Sigmoid colon (tissue), 7 donors: ENCODE results near the gene NGRN. TPM values are rescaled to one million over a fixed set of nuclear protein-coding genes. Genes with fewer than 3 reads are reported as not detected.
"Not testable (repeated sequence)": the region's sequence is repeated elsewhere in the genome, so short reads cannot be mapped to it uniquely, and the experiment has no call there.

Experiments
- DNase-seq: peaks from one replicate; pipeline ENCODE4 v3.0.0-alpha.2; 2019
- H3K27ac ChIP-seq, 4 donors: fragments of 200-600 bp; sonication (generic); one replicate each; pipeline ENCODE4 v1.5.1; 2016 to 2019; ENCODE audit warnings: mild to moderate bottlenecking in 1 of 4
- H3K27me3 ChIP-seq, 3 donors: fragments of 200-600 bp; sonication (generic); one replicate each; pipeline ENCODE4 v1.5.1; 2019; ENCODE audit warnings: mild to moderate bottlenecking in 1 of 3
- H3K36me3 ChIP-seq, 4 donors: fragments of 200-600 bp; sonication (generic); one replicate each; pipeline ENCODE4 v1.5.1; 2016 to 2019
- H3K4me1 ChIP-seq, 4 donors: fragments of 200-600 bp; sonication (generic); one replicate each; pipeline ENCODE4 v1.5.1; 2017 to 2019
- H3K4me3 ChIP-seq, 4 donors: fragments of 200-600 bp; sonication (generic); one replicate each; pipeline ENCODE4 v1.5.1; 2017 to 2019; ENCODE audit warnings: mild to moderate bottlenecking in 2 of 4, moderate library complexity in 1 of 4
- H3K9me3 ChIP-seq, 4 donors: fragments of 200-600 bp in 3 of 4; sonication (generic) in 3 of 4; one replicate each; pipeline versions ENCODE4 v1.5.1 to v1.6.1; 2013 to 2019
- EP300 ChIP-seq, 4 donors: sonication (generic); formaldehyde crosslinking; IDR thresholded peaks; one replicate each; pipeline ENCODE4 v1.6.1; 2017; ENCODE audit warnings: antibody characterized with exemption in 4 of 4
- POLR2A ChIP-seq, 2 donors: fragments of 450-650 bp; IDR thresholded peaks; one replicate each; pipeline ENCODE4 v1.6.1; 2016; ENCODE audit warnings: antibody characterized with exemption in 2 of 2, mild to moderate bottlenecking in 2 of 2, moderate library complexity in 2 of 2
- POLR2AphosphoS5 ChIP-seq, 4 donors: sonication (generic); formaldehyde crosslinking; IDR thresholded peaks; one replicate each; pipeline ENCODE4 v1.6.1; 2017; ENCODE audit warnings: antibody characterized with exemption in 4 of 4
- WGBS, 2 donors: extraction: QIAGEN DNeasy Blood & Tissue Kit; methylation state at CpG; one replicate each; pipeline ENCODE4 v1.1.7; 2013; 5-methylcytosine and 5-hydroxymethylcytosine counted together
- intact Hi-C: fragments of 100-400 bp; cut with DNase I; formaldehyde crosslinking; loops from one replicate; pipeline ENCODE4 v1.15.1; 2023
- polyA plus RNA-seq, 3 donors: library from polyadenylated mRNA; stranded (reverse); fragments of 200-250 nt; gene quantifications; one replicate each; pipeline ENCODE4 v1.2.3, GENCODE V29; 2013
- total RNA-seq, 4 donors: library from RNA; depleted of rRNA; stranded (reverse); fragments of >200 nt; gene quantifications; one replicate each; pipeline ENCODE4 v1.1.0, GENCODE V29; 2016
- TF ChIP-seq, protein P1 (sequence below), 4 experiments: fragments of 450-650 bp in 3 of 4; fragments of 200-600 bp in 1 of 4; IDR thresholded peaks; one replicate each; pipeline ENCODE4 v1.5.1; 2016 to 2019; ENCODE audit warnings: antibody characterized with exemption in 4 of 4, mild to moderate bottlenecking in 3 of 4, moderate library complexity in 2 of 4
- donor health status: healthy with polysubstance abuse.
- donor health status: Bipolar disorder and iron deficiency.
- donor health status: healthy.

The NGRN gene
- total and polyA plus RNA-seq, 7 donors: 43.2 to 139 (median 81.2) TPM

DNA sequence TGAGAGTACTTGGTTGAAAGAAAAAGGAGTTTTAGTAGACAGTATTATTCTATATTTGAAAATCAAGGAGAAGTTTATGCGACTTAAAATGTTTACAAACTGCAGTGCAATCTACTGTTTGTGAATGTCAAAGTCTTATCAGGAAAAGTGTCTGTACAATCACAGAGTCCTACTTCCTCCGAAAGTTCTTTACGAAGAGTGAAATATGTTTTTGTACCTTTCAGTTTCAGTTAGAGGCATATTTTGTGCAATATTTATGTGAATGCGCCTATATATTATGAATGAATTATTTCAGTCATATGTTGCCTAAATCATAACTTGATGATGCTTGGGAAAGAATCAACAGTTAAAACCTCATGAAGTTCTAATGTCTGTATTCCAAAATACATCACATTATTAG is 31.5 kb downstream of the NGRN start:
- Histone ChIP-seq H3K27ac (no peak overlapping the region), H3K27me3 (no peaks in the 10 kb centered on the region), H3K4me1 (peaks cover 0 to 15% (median 11%) of the 10 kb centered on the region in 4 donors), H3K4me3 (no peak overlapping the region), H3K36me3 (no peaks in the 10 kb centered on the region), H3K9me3 (no peaks in the 10 kb centered on the region)
- no peak for DNase-seq
- 75 to 80% methylated on average over 4 of the region's 4 CpGs for WGBS, 2 donors
- TF ChIP-seq, protein P1, sequence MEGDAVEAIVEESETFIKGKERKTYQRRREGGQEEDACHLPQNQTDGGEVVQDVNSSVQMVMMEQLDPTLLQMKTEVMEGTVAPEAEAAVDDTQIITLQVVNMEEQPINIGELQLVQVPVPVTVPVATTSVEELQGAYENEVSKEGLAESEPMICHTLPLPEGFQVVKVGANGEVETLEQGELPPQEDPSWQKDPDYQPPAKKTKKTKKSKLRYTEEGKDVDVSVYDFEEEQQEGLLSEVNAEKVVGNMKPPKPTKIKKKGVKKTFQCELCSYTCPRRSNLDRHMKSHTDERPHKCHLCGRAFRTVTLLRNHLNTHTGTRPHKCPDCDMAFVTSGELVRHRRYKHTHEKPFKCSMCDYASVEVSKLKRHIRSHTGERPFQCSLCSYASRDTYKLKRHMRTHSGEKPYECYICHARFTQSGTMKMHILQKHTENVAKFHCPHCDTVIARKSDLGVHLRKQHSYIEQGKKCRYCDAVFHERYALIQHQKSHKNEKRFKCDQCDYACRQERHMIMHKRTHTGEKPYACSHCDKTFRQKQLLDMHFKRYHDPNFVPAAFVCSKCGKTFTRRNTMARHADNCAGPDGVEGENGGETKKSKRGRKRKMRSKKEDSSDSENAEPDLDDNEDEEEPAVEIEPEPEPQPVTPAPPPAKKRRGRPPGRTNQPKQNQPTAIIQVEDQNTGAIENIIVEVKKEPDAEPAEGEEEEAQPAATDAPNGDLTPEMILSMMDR (IDR thresholded peaks at IDR 0.05): no peak
- TF ChIP-seq EP300 (IDR thresholded peaks at IDR 0.05) (no peak), POLR2A (IDR thresholded peaks at IDR 0.05) (no peak), POLR2AphosphoS5 (IDR thresholded peaks at IDR 0.05) (no peak)
- intact Hi-C loops: no loop called here

- intact Hi-C loops: no loop called here
- H3K27ac ChIP-seq: no peak overlapping the region
- no peaks in the 10 kb centered on the region for H3K36me3 ChIP-seq
- H3K4me3 ChIP-seq: no peak overlapping the region
- TF ChIP-seq, protein P1 (IDR thresholded peaks at IDR 0.05): no peak
- TF ChIP-seq EP300 (IDR thresholded peaks at IDR 0.05): no peak
- no peak for TF ChIP-seq POLR2AphosphoS5 (IDR thresholded peaks at IDR 0.05)
- TF ChIP-seq POLR2A (IDR thresholded peaks at IDR 0.05): no peak
- no peak for DNase-seq
- WGBS, 2 donors: 91 to 93% methylated on average over 9 of the region's 9 CpGs
- no peaks in the 10 kb centered on the region for H3K27me3 ChIP-seq
- H3K4me1 ChIP-seq: peaks cover 0 to 9% (median 4%) of the 10 kb centered on the region in 4 donors
- H3K9me3 ChIP-seq: no peaks in the 10 kb centered on the region
Measured at GRCh38 chr15:90300541-90300940, 35.1 kb downstream of the NGRN start.

DNA sequence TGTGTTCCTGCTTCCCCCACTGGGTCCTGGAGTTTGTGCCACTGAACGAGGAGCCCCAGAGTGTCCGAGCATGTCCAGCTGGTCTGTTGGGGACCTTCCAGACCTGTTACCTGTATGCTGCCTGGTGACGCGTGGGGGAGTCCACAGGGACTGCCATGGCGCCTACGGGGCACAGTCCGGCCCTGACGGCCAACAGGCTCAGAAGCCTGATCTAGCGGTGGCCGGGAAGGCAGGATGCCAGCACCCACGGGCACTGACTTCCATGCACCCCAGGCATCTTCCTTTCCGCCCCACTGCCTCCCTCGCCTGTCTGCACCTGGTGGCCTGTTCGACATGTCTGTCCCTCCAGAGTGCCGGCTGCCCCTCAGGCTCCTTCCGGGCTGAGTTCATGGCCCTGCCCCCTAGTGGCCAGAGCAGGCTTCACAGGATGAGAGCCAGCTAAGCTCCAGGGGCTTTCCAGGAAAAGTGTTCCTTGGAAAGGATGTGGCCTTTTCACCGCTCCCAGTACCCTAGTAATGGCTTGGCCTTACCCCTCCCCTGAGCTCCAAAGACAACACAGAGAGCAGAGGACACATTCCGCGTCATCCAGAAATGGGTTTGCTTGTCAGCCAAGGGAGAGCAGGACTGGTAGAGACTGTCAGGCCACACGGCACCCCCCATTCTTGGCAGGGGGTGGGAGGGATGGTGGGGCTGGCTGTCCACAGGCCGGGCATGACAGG is 35.7 kb downstream of the NGRN start:
- Histone ChIP-seq H3K36me3 (no peaks in the 10 kb centered on the region), H3K4me3 (no peak overlapping the region), H3K4me1 (peaks cover 0 to 9% (median 4%) of the 10 kb centered on the region in 4 donors), H3K9me3 (no peaks in the 10 kb centered on the region), H3K27ac (no peak overlapping the region), H3K27me3 (no peaks in the 10 kb centered on the region)
- intact Hi-C loops: no loop called here
- TF ChIP-seq, protein P1 (IDR thresholded peaks at IDR 0.05): peak; percentile 31 to 73 (median 60)
- no peak for TF ChIP-seq EP300 (IDR thresholded peaks at IDR 0.05)
- peak; percentile 76 for DNase-seq
- 65 to 72% methylated on average over 21 of the region's 21 CpGs for WGBS, 2 donors

DNA sequence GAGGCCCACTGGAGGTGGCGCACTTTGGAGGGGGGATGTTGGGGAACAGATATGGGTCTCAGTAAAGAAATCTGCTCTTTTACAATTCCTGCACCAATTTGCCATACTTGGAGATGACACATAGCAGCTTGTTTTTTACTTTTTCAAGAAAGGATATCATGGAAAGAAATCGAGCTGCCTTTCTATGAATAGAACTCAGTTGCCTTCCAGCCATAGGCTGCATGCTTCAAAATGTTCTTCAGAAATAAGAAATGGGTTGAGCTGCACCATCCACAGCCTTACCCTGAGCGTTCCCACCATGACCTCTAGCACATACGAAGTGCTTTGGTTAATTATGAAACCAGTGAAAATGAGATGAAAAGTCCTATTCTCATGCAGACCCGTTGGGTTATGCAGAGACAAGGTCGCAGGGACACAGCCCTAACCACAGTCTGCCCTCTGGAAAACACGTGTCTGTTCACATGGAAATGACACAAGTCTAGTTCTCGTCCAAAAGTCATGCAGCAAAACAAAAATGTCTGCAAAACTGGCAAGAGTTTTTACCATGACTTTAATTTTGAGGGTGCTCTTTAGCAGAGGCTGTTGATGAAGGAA is 36.3 kb downstream of the NGRN start:
- no peak overlapping the region for H3K27ac ChIP-seq
- no peak overlapping the region for H3K4me3 ChIP-seq
- H3K4me1 ChIP-seq: peaks cover 0 to 9% (median 4%) of the 10 kb centered on the region in 4 donors
- no peaks in the 10 kb centered on the region for H3K36me3 ChIP-seq
- WGBS, 2 donors: 78 to 80% methylated on average over 8 of the region's 8 CpGs
- no peaks in the 10 kb centered on the region for H3K27me3 ChIP-seq
- TF ChIP-seq POLR2AphosphoS5 (IDR thresholded peaks at IDR 0.05): no peak
- no peak for TF ChIP-seq EP300 (IDR thresholded peaks at IDR 0.05)
- TF ChIP-seq, protein P1 (IDR thresholded peaks at IDR 0.05): no peak
- no peak for TF ChIP-seq POLR2A (IDR thresholded peaks at IDR 0.05)
- intact Hi-C loops: no loop called here
- no peaks in the 10 kb centered on the region for H3K9me3 ChIP-seq
- no peak for DNase-seq

- H3K9me3 ChIP-seq, H3K27ac ChIP-seq, H3K4me3 ChIP-seq, H3K4me1 ChIP-seq, H3K27me3 ChIP-seq, DNase-seq, H3K36me3 ChIP-seq, intact Hi-C loops: not testable (repeated sequence)
- WGBS, 2 donors: 93 to 97% methylated on average over 14 of the region's 14 CpGs
Measured at GRCh38 chr15:90305355-90305754, 39.9 kb downstream of the NGRN start.
